NB4 (cell line): ENCODE results near the gene NUP98.
A peak's percentile ranks its signal among the peaks of the same experiment; 100 is the strongest.

Source experiments
- DNase-seq: peaks from one replicate; pipeline ENCODE4 v3.0.0; 2010; ENCODE audit warnings: low read depth
- H3K4me3 ChIP-seq: one replicate; pipeline ENCODE4 v1.5.1; 2011; ENCODE audit warnings: mild to moderate bottlenecking, low read depth, low read length, moderate library complexity
- MYC ChIP-seq: IDR thresholded peaks from 2 replicates; pipeline ENCODE4 v1.6.1; 2011; ENCODE audit warnings: low read depth, low read length
- POLR2A ChIP-seq: IDR thresholded peaks from 2 replicates; pipeline ENCODE4 v1.6.1; 2011; ENCODE audit warnings: mild to moderate bottlenecking; ENCODE audit not compliant: insufficient read length; ENCODE audit errors: extremely low read depth
- TF ChIP-seq, protein P1 (sequence below): IDR thresholded peaks from 2 replicates; pipeline ENCODE4 v1.6.1; 2011; ENCODE audit warnings: low read depth, low read length
- TF ChIP-seq, protein P2 (sequence below): IDR thresholded peaks from one replicate; pipeline ENCODE4 v1.5.1; 2012; ENCODE audit warnings: low read depth, low read length

The NUP98 gene

DNA sequence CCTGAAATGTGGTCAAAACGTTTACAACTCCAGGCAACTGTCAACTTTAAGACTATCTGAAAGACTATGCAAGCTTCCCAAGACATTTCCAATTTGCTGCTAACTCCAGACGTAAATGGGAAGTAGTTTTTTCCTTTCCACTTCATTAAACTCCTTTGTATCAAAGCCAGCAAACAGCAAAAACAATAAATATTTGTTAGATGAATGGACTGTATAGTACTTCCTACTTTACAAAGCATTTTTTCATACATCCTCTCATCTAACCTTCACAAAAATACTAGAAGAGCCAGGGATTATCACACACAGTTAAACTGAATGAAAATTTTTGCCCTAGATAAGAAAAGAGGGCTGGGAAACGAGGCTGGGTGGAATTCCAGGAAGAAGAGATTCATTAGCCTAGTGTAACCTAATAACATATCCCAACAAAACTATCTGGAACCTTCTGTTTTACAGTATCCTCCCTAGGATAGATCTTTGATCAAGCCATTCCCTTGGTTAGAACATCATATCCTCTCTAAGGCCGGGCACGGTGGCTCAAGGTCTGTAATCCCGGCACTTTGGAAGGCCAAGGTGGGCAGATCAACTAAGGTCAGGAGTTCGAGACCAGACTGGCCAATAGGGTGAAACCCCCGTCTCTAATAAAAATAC is 10.4 kb downstream of the NUP98 start:
- H3K4me3 ChIP-seq, result no peak overlapping the region
- TF ChIP-seq, protein P1, sequence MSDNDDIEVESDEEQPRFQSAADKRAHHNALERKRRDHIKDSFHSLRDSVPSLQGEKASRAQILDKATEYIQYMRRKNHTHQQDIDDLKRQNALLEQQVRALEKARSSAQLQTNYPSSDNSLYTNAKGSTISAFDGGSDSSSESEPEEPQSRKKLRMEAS, result no peak
- TF ChIP-seq POLR2A (no peak), MYC (no peak)
- TF ChIP-seq, protein P2, sequence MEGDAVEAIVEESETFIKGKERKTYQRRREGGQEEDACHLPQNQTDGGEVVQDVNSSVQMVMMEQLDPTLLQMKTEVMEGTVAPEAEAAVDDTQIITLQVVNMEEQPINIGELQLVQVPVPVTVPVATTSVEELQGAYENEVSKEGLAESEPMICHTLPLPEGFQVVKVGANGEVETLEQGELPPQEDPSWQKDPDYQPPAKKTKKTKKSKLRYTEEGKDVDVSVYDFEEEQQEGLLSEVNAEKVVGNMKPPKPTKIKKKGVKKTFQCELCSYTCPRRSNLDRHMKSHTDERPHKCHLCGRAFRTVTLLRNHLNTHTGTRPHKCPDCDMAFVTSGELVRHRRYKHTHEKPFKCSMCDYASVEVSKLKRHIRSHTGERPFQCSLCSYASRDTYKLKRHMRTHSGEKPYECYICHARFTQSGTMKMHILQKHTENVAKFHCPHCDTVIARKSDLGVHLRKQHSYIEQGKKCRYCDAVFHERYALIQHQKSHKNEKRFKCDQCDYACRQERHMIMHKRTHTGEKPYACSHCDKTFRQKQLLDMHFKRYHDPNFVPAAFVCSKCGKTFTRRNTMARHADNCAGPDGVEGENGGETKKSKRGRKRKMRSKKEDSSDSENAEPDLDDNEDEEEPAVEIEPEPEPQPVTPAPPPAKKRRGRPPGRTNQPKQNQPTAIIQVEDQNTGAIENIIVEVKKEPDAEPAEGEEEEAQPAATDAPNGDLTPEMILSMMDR, result no peak
- no peak for DNase-seq

DNA sequence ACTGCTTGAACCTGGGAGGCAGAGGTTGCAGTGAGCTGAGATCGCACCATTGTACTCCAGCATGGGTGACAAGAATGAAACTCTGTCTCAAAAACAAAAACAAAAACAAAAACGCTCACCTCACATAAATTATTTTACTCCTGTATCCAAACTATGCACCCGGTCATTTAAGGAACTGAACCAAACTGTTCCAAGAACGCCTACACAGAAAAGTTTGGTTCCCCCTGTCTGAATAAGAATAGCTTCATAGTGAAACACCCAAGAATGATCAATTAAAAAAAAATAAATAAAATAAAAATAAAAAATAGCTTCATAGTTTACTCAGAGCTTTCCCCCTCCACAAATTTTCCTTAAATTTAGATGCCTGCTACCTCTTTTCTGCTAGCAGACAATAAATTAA is 13.7 kb downstream of the NUP98 start:
- H3K4me3 ChIP-seq, result no peak overlapping the region
- no peak for DNase-seq
- TF ChIP-seq, protein P2, result no peak
- TF ChIP-seq, protein P1, result no peak
- TF ChIP-seq POLR2A (no peak), MYC (no peak)

DNA sequence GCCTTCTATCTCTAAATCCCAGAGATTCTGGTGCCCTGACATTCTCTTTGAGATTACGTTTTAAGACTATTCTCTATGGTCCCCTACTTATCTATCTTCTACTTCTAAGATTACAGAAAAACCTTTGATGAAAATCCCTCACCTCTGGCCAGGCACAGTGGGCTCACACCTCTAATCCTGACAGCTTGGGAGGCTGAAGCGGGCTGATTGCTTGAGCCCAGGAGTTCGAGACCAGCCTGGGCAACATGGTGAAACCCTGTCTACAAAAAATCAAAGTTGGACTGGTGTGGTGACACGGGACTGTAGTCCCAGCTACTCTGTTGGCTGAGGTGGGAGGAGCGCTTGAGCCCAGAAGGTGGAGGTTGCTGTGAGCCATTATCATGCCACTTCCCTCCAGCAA is 14.4 kb downstream of the NUP98 start:
- TF ChIP-seq MYC (no peak), POLR2A (no peak)
- TF ChIP-seq, protein P2, result no peak
- TF ChIP-seq, protein P1, result no peak
- no peak for DNase-seq

DNA sequence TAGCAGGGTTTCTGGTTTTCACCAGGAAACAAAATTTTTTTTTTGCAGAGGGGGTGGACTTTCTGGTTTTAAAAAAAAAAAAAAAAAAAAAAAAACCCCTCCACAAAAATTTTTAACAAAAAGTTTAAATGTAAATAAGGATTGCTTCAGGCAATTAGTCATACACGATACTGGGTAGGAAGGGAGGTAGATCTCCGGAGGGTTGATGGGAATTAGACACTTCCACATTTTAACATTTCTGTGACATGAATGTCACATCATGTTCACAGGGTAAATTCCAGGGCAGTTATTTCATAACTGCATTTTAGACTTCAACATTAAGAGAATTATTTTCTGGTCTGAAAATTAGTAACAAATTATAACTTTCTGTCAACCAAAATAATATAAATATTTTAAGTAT is 15.9 kb downstream of the NUP98 start:
- peak; percentile 65 for DNase-seq
- no peak overlapping the region for H3K4me3 ChIP-seq
- no peak for TF ChIP-seq POLR2A
- TF ChIP-seq, protein P2, result no peak
- TF ChIP-seq, protein P1, result no peak

More for the DNA sequence above, 14.4 kb downstream of the NUP98 start:
- no peak overlapping the region for H3K4me3 ChIP-seq

DNA sequence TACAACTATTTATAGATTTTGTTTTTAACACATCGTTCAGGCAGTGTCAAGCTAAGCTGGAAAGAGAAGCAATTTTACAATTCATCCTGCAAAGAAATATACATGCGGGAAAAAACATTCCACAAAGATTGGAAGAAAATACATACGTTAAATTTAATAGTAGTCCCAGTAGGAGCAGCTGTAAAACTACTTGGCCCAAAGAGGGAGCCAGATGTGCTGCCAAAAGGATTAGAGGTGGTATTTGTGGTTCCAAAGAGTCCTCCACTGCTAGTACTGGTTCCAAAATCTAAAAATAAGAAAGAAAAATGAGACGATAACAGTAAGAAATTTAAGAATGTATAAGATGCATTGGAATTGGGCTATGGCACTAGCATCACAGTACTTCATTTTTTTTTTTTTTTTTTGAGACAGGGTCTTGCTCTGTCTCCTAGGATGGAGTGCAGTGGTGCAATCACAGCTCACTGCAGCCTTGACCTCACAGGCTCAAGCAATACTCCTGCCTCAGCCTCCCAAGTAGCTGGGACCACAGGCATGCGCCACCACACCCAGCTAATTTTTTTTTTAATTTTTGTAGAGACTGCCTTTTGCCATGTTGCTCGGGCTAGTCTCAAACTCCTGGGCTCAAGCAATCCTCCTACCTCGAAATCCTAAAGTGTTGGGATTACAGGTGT is 21.5 kb downstream of the NUP98 start:
- no peak overlapping the region for H3K4me3 ChIP-seq
- no peak for DNase-seq
- TF ChIP-seq MYC (no peak), POLR2A (no peak)
- TF ChIP-seq, protein P2, result no peak
- TF ChIP-seq, protein P1, result no peak
